Retina (tissue), 1 donor: ENCODE measurements around the gene HSPB6.
"Not testable (repeated sequence)": the region's sequence is repeated elsewhere in the genome, so short reads cannot be mapped to it uniquely, and the experiment has no call there.

Source experiments
- DNase-seq: peaks from one replicate; pipeline ENCODE4 v3.0.0-alpha.2; 2016

Gene HSPB6, protein sequence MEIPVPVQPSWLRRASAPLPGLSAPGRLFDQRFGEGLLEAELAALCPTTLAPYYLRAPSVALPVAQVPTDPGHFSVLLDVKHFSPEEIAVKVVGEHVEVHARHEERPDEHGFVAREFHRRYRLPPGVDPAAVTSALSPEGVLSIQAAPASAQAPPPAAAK

DNA sequence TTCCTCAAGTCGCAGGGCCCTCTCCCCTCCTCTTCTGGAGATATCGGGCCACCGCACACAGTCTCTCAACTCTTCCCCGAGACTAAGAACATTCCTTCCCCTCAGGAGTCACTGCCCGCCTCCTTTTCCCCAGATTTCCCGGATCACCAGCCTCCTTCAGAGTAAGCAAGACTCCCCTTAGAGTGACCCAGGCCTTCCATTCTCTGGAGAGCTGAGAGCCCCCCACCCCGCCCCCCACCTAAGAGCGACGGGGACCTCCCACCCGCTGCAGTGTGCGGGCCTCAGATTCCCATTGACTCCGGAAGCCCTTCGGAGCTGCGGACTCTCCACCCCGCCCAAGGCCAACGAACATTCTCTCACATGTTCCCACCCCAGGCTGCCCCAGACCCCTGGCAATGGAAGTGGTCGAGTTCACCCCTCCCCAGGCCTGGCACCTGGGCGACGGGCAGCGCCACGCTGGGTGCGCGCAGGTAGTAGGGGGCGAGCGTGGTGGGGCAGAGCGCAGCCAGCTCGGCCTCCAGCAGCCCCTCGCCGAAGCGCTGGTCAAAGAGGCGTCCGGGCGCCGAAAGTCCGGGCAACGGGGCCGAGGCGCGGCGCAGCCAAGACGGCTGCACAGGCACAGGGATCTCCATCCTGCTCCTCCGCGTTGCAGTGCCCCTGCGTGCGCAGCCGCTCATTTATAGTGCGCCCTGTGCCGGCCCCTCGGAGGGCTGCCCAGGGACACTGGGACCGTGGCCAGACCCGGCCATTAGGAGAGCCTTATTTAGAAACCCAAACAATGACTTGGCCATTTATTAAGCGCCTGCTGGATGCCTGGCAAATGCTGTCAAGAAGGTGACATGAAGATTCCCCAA, at the start of gene HSPB6:
TSS of gene HSPB6 (minus strand) at position 653 of the 854 bp plus-strand sequence. CDS start at position 632, 21 bp downstream.
- peak; percentile 55 for DNase-seq

DNA sequence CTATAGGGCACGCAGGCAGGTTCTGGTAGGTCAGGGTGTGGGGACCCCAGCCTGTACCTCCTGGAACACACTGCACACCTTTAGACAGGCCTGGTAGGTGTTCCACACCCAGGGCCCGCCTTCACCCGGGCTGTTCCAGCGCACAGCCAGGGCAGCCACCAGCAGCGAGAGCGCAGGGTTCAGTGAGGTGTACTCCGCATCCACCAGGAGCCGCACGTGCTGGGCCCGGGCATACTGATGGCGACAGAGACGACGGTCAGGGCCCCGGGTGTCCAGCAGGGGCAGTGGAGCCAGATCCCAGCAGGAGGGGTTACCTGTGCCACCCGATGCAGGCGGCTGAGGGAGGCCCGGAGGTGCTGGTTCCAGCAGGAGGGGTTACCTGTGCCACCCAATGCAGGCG, 49.8 kb upstream of the HSPB6 start:
- DNase-seq, result no peak

DNA sequence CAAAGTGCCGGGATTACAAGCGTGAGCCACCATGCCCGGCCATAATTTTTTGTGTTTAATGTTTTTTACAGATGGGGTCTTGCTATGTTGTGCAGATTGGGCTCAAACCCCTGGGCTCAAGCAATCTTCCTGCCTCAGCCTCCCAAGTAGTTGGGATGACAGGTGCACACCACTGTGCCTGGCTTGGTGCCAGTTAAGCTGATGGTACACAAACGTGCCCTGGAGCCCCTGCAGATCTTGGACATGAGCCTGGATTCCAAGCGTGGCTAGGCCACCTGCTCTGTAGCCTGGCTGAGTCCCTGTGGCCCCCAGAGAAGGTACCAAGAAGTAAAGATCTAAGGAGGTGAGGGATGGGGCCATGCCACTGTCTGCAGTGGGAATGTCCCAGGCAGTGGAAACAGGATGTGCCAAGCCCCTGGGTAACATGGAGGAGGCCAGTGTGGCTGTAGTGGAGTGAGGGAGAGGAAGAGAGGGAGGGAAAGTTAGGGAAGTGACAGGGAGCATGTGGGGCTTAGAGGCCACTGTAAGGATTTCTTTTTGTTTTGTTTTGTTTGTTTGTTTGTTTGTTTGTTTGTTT, 48.8 kb upstream of the HSPB6 start:
- DNase-seq, result no peak

DNA sequence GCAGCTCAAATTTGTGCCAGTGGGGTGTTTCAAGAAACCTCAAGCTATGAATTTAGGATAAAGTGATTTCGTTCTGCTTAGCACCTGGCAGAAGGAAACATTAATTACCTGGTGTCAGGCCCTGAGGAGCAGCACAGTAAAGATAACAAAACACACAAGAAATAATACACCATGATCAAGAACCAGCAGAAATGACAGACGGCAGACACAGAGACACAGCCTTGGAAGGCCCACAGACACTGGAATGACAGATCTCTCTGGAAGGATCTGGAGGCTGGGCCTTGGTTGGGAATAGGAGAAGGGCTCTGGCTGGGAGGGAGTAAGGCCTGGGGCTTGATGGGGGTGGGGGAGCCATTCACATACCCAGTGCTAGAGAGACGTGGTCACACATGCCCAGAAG, 45.0 kb upstream of the HSPB6 start:
- DNase-seq, result no peak

DNA sequence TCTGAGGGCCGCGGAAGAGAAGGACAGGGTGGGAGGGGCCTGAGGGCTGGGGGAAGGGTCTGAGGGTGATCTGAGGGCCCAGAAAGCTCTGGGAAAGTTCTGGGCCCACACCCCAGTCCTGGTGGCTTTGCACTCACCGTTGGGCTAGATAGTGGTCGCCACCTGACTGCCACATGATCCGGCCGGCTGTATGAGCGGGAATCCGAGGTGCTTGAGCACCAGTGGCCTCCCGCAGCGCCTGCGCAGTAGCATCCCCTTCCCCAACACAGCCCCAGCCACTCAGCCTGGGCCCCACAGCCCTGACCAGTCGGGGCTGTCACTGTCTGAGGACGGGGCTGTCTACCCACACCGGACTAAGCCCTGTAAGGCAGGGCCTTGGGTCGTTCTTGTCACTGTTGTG, 40.8 kb upstream of the HSPB6 start:
- peak; percentile 79 for DNase-seq

DNA sequence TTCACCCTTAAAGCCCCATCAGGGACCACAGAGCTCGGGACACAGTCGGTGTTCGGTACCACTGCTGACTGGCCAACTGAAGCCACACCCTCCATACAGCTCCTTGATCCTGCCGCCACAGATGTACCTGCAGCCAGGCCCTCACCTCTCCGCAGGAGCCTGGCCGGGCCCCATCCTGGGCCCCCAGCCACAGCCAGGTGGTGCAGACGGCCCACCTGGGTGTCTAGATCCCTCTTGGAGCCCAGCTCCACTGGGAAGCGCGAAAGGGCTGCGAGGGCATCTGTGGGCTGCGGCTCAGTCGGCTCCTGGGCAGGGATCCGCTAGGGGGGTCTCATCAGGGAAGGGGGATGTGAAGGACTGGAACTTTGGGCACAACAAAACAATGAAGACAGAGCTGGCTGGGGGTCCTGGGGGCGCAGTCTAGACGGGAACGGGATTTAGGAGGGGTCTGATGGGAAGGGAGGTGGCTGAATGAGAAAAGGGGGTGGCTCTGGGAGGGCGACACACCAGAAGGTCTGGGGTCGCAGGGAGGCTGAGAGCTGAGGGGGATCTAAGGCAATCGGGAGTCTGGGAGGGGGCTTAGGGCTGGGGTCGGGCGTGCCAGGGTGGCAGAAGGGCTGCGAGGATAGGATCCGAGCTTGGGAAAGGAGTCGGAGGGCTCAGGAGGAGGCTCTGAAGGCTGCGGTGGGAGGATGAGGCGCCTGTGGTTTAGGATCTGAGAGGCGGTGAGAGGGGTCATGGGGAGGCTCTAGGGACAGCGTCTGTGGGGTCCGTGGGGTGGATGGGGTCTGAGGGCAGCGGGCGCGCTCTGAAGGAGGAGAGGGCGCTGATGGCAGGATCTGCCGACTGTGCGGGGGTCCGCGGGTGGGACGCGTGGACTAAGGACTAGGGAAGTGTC, 40.1 kb upstream of the HSPB6 start:
- DNase-seq, result no peak

DNA sequence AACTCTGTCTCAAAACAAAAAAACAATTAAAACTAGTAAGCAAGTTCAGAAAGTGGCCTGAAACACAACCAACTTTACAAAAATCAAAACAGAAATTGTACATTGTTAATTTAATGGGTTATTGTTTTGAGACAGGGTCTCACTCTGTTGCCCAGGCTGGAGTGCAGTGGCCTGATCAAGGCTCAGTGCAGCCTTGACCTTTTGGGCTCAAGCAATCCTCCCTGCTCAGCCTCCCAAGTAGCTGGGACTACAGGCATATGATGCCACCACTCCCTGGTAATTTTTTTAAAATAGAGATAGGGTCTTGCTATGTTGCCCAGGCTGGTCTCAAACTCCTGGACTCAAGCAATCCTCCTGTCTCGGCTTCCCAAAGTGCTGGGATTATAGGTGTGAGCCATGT, 38.7 kb upstream of the HSPB6 start:
- DNase-seq, result not testable (repeated sequence)

DNA sequence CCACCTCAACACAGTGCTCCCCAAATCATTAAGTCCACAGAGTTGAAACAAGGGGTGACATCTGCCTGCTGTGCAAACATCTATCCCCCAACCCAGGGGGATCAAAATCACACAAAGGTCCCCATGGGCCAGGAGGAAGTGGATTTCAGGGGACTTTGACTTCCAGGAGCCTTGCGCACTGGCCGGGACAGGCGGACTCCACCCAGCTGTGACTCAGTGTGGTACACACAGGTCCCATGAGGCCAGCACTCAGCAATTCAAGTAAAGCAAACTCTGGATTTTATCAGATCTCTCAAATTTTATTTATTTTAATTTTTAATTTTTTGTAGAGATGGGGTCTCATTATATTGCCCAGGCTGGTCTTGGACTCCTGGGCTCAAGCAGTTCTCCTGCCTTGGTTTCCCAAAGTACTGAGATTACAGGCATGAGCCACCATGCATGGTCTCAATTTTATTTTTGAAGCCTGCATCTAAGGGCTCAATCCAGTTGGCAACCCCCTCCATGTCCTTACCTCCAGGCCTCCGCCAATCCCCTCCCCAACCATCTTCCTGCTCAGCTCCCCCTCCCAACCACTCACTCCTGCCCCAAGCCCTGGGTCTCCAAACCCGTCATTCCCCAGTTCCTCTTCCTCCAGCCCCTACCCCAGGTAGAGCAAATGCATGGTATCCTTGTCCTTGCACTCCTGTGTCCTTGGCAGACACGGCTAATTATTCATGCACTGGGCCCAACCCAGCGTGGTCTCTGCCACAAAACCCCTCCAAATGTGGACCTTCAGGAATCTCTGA, 36.7 kb upstream of the HSPB6 start:
- DNase-seq, result no peak

DNA sequence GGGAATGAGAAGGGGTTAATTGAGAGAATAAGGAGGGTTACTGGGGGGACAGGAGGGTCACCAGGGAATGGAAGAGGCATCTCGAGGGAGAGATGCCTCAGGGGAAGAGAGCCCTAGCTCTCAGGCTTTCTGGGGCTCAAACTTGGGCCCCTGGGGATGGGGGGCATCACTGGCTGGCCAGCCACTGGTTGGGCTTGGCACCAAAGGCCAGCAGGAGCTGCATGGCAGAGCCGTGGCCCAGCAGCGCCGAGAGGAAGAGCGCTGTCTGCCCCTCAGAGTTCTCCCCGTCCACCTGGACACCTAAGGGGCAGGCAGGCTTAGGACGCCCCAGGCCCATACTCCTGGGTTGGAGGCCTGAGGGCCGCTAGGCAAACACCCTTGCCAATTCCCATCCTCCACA, 36.1 kb upstream of the HSPB6 start:
- DNase-seq, result no peak

DNA sequence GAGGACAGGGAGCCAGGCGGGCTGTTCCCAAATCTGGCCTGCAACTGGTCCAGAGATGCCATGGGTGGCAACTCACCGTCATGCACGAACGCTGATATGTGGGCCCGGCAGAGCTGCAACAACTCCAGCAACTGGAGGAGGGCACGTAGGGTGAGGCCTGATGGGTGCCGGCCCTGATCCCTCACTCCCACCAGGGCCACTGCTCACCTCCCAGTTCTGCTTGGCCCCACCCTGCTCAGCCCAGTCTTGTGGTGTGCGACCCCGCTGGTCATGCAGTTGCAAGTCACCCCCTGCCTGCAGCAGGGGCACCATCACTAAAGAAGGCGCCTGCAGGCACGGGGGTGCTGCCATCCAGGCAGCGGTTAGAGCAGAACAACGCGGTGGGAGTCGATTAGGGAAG, 35.5 kb upstream of the HSPB6 start:
- no peak for DNase-seq

DNA sequence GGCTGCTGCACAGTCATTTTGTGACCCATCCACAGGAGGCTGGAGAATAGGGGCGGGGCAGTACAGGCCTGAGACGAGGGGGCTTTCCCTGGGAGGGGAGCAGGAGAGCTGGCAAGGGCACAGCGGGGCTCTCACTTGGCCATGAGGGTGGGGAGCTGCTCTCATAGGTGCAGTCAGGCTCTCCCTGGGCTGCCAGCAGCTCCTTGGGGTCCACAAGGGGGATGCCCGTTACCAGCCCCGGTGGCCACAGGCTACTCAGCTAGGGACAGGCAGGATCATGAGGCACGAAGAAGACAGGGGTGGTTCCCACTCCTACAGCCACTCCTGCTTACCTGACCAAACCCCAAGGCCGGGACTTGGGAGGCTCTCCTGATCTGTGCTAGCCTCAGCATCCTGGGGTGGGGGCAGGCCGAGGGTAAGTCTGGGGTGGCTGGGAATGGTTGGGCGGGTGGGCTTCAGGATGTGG, 35.0 kb upstream of the HSPB6 start:
- no peak for DNase-seq

DNA sequence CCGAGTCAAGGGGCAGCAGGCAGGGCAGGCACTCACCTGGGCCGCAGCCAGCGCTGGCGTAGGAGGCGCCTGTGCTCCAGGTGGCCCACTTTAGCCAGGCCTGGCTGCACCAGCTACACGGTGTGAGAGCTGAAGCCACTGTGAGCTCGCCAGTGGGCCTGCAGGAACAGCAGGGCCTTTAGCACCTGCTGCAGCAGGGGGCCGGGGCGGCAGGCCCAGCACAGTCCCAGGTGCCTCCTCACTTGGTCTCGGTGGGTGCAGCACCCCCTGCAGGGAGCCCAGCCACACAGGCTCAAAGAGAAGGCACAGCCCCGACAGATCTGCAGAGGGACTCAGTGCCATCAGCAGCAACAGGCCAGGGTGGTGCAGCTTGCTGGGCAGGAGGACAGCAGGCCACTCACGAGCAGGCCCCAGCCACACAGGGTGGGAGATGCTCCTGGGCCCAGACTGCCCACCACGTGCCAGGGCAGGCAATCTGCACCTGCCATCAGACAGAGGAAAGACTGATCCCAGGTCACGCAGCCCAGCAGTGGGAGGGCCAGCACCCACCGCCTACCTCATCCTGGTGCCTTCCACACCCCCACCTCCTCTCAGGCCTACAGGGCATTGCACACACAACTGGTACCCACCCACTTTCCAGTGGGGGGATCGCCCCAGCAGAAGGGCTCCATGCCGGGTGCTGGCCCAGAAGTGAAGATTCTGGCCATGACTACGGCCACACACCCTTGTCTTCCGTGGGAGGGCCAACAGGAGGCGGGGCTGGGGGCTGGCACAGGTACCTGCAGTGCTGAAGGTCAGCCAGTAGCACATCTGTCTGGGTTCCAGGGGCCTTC, 34.4 kb upstream of the HSPB6 start:
- peak; percentile 43 for DNase-seq

DNA sequence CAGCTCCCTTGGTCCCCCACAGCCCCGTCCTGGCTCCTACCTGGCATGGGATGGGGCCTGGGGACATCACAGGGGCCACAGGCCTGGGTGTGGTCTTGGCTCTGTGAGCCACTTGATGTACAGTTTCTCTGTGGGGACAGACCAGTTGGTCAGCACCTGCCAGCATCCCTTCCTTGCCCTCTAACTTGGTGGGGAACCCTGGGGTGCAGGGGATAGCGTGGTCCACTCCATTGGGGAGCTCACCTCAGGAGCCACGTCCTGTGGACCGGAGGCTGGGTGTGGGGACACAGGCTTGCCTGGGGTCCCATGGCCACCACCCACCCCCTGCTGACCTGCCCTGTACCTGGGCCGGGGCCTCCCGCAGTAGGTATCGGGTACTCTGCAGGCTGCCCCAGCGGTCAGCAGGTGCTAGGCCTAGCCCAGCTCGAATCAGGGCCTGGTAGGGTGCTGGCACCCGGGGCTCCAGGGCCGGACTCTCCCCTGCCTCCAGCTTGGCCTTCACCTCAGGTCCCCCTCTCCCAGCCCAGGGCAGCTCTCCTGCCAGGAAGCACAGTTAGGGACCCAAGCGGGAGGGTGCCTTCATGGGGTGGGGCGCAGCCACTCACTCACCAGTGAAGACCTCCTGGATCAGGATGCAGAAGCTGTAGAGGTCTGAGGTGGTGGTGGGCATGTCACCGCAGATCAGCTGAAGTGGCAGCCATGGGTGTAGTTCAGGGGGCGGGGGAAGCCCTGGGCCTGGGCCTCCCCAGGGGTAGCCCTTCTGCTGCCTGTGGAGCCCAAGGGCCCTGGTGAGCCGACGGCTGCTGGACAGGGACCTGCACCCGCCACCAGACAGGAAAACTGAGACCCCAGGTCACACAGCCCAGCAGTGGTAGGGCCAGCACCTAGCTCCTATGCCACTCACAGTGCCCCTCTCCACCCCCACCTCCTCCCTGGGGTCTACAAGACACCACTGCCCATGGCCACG, 33.4 kb upstream of the HSPB6 start:
- DNase-seq, result no peak

DNA sequence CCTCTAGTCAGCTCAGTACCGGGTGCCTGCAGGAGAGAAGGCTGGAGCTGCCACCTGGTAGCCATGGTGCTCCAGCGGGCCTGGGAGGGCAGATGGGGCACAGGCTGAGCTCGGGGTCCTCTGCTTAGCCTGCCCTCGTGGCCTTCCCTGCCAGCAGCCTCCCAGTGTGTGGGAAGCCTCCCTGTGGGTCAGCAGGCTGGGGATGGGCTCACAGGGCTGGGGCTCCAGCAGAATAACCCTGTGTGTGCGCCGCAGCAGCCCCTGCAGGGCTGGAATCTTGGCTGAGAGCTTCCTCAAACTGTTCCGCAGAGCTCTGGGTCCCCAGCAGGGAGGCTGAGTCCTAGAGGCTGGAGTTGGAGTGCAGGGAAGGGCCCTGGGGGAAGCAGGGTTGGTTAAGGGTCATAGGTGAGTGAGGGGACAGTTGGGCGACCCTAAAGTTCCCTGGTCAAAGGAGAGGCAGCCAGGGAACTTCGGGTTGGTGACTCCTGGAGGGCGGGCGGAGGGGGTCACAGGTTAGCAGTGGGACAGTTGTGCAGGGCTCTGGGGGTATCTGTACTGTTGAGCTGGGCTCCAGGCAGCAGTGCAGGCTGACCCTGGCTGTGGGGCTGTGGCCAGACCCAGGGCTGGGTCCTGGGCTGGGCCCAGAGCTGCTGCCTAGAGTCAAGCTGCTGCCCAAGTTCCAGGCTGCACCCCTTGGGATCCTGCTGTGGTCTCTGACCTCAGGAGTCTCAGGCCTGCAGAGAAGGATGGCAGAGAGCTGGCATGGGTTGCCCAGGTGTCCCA, 32.6 kb upstream of the HSPB6 start:
- DNase-seq, result no peak

DNA sequence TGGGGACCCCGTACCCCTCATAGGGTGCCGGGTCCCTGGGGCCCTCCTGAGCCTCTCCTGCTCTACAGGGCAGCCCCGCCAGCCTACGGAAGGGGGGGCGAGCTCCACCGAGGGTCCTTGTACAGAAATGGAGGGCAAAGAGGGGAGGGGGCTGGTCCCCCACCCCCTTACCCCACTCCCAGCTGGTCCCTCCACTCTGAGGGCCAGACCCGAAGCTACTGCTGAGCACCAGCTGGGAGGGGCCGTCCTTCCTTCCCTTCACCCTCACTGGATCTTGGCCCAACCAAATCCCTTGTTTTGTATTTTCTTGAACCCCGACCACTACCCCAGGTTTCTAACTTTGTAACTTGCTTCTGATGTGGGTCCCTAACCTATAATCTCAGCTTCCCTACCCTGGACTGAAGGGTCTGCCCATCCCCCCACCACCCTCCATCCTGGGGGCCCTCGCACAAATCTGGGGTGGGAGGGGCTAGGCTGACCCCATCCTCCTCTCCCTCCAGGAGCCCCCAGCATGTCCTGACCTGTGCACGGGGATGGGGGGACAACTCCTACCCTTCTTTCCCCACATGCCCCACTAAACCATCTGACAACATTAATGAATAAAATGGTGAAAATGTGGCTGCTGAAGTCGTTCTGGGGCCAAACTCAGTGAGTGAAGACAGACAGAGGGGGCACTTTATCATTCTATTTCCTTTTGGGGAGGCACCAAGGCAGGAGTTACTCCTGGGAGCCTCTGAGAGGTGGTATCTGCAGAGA, 31.6 kb upstream of the HSPB6 start:
- no peak for DNase-seq

DNA sequence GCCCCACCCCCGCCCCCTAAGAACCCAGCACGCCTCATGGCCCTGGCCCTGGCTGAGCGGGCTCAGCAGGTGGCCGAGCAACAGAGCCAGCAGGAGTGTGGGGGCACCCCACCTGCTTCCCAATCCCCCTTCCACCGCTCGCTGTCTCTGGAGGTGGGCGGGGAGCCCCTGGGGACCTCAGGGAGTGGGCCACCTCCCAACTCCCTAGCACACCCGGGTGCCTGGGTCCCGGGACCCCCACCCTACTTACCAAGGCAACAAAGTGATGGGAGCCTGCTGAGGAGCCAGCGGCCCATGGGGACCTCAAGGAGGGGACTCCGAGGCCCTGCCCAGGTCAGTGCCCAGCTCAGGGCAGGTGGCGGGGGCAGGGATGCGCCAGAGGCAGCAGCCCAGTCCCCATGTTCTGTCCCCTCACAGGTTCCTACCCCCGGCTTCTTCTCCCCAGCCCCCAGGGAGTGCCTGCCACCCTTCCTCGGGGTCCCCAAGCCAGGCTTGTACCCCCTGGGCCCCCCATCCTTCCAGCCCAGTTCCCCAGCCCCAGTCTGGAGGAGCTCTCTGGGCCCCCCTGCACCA, 30.5 kb upstream of the HSPB6 start:
- no peak for DNase-seq

DNA sequence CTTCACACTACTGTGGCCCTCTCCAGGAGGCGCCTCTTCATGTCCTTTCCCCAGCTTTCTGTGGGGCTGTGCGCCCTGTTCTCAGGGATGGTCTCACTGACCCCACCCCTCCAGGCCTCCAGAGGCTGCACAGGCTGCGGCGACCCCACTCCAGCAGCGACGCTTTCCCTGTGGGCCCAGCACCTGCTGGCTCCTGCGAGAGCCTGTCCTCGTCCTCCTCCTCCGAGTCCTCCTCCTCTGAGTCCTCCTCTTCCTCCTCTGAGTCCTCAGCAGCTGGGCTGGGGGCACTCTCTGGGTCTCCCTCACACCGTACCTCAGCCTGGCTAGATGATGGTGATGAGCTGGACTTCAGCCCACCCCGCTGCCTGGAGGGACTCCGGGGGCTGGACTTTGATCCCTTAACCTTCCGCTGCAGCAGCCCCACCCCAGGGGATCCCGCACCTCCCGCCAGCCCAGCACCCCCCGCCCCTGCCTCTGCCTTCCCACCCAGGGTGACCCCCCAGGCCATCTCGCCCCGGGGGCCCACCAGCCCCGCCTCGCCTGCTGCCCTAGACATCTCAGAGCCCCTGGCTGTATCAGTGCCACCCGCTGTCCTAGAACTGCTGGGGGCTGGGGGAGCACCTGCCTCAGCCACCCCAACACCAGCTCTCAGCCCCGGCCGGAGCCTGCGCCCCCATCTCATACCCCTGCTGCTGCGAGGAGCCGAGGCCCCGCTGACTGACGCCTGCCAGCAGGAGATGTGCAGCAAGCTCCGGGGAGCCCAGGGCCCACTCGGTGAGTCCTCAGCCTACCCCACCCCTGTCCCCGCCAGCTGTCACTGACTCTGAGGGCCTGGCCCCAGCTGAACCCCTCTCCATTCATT, 29.7 kb upstream of the HSPB6 start:
- DNase-seq, result no peak
